ENCODE data around the gene ZBTB44.

DNA sequence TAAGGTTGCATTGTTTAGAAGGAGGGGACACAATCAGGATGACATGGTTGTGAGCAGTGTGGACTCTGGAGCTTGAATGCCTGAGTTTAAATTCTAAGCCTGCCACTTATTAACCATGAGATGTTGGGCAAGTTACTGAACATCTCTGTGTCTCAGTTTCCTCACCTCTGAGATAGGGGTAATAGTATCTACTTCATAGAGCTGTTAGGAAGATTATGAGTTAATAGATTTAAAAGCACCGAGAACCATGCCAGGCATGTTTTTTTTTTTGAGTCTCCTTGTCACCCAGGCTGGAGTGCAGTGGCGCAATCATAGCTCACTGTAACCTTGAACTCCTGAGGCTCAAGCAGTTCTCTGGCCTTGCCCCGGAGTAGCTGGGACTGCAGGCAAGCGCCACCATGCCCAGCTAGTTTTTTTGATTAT is 121.9 kb downstream of the ZBTB44 start:
- TF ChIP-seq ISL1 (CRISPR knock-in tag; IDR thresholded peaks at IDR 0.05) (no peak), GLIS3 (CRISPR knock-in tag; IDR thresholded peaks at IDR 0.05) (no peak), TCF4 (CRISPR knock-in tag; IDR thresholded peaks at IDR 0.05; ENCODE audit: borderline replicate concordance) (no peak), TOX (CRISPR knock-in tag; IDR thresholded peaks at IDR 0.05; ENCODE audit: borderline replicate concordance) (no peak), OSR1 (CRISPR knock-in tag; IDR thresholded peaks at IDR 0.05) (no peak), ZNF70 (CRISPR knock-in tag; IDR thresholded peaks at IDR 0.05) (no peak), ZFP3 (CRISPR knock-in tag; IDR thresholded peaks at IDR 0.05) (no peak), PPARA (CRISPR knock-in tag; IDR thresholded peaks at IDR 0.05; ENCODE audit: borderline replicate concordance) (no peak), ZC3H10 (CRISPR knock-in tag; IDR thresholded peaks at IDR 0.05) (no peak), ZNF565 (CRISPR knock-in tag; conservative IDR thresholded peaks at IDR 0.05; ENCODE audit: low read depth) (no peak), ZNF8 (CRISPR knock-in tag; IDR thresholded peaks at IDR 0.05) (no peak)
- TF ChIP-seq, protein P1, sequence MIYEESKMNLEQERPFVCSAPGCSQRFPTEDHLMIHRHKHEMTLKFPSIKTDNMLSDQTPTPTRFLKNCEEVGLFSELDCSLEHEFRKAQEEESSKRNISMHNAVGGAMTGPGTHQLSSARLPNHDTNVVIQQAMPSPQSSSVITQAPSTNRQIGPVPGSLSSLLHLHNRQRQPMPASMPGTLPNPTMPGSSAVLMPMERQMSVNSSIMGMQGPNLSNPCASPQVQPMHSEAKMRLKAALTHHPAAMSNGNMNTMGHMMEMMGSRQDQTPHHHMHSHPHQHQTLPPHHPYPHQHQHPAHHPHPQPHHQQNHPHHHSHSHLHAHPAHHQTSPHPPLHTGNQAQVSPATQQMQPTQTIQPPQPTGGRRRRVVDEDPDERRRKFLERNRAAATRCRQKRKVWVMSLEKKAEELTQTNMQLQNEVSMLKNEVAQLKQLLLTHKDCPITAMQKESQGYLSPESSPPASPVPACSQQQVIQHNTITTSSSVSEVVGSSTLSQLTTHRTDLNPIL (CRISPR knock-in tag; IDR thresholded peaks at IDR 0.05; ENCODE audit: low read depth): no peak
- TF ChIP-seq, protein P2, sequence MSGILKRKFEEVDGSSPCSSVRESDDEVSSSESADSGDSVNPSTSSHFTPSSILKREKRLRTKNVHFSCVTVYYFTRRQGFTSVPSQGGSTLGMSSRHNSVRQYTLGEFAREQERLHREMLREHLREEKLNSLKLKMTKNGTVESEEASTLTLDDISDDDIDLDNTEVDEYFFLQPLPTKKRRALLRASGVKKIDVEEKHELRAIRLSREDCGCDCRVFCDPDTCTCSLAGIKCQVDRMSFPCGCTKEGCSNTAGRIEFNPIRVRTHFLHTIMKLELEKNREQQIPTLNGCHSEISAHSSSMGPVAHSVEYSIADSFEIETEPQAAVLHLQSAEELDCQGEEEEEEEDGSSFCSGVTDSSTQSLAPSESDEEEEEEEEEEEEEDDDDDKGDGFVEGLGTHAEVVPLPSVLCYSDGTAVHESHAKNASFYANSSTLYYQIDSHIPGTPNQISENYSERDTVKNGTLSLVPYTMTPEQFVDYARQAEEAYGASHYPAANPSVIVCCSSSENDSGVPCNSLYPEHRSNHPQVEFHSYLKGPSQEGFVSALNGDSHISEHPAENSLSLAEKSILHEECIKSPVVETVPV (CRISPR knock-in tag; IDR thresholded peaks at IDR 0.05): no peak
- TF ChIP-seq, protein P3, sequence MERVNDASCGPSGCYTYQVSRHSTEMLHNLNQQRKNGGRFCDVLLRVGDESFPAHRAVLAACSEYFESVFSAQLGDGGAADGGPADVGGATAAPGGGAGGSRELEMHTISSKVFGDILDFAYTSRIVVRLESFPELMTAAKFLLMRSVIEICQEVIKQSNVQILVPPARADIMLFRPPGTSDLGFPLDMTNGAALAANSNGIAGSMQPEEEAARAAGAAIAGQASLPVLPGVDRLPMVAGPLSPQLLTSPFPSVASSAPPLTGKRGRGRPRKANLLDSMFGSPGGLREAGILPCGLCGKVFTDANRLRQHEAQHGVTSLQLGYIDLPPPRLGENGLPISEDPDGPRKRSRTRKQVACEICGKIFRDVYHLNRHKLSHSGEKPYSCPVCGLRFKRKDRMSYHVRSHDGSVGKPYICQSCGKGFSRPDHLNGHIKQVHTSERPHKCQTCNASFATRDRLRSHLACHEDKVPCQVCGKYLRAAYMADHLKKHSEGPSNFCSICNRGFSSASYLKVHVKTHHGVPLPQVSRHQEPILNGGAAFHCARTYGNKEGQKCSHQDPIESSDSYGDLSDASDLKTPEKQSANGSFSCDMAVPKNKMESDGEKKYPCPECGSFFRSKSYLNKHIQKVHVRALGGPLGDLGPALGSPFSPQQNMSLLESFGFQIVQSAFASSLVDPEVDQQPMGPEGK (CRISPR knock-in tag; IDR thresholded peaks at IDR 0.05; ENCODE audit: borderline replicate concordance): no peak
